PFSK-1 (cell line): ENCODE data around the gene GIPC2.

Experiments
- POLR2AphosphoS5 ChIP-seq: IDR thresholded peaks from 2 replicates; pipeline ENCODE4 v1.6.1; 2012; ENCODE audit warnings: low read depth, mild to moderate bottlenecking, control low read depth, low read length, moderate library complexity
- TAF1 ChIP-seq: IDR thresholded peaks from 2 replicates; pipeline ENCODE4 v1.6.1; 2012; ENCODE audit warnings: low read length, control low read depth, borderline replicate concordance; ENCODE audit not compliant: insufficient read depth

DNA sequence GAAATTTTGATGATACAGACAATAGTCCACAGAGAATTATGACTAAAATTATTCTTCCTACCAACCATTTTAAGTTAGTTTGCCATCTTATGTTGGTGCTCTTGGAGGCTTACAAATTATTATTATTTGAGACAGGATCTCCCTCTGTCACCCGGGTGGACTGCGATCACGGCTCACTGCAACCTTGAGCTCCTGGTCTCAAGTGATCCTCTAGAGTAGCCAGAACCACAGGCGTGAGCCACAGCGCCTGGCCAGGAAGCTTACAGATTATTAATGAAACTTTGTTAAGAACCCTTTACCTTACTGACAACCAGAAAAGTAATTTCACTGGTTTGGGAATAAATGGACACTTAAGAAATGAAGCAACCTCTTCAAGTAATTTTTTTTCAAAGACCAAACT lies 49.0 kb upstream of the GIPC2 start:
- TF ChIP-seq TAF1, result no peak
- no peak for TF ChIP-seq POLR2AphosphoS5
